Activated CD8-positive, alpha-beta memory T cell treated with anti-CD3 and anti-CD28 coated beads for 1 hour (primary cell): ENCODE data around the gene SNRNP25.

Experiments
- DNase-seq, 2 donors: peaks; one replicate each; pipeline ENCODE4 v3.0.0-alpha.2; 2020; ENCODE audit warnings: low read depth in 1 of 2; ENCODE audit errors: extremely low read depth in 1 of 2

SNRNP25 gene

DNA sequence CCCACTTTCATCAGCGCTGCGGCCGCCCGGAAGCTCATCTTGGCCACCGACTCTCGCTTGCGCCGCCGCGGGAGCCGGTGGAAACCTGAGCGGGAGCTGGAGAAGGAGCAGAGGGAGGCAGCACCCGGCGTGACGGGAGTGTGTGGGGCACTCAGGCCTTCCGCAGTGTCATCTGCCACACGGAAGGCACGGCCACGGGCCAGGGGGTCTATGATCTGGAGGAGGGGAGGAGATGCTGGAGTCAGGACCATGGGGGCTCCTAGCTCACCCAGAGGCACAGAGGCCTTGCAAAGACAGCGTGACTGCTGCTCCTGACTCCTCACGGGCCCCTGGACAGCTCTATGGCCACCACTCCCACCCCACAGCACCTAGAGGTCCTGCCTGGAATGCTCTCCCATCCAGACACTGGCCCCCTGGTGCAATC is 9.4 kb downstream of the SNRNP25 start:
- DNase-seq, result no peak

DNA sequence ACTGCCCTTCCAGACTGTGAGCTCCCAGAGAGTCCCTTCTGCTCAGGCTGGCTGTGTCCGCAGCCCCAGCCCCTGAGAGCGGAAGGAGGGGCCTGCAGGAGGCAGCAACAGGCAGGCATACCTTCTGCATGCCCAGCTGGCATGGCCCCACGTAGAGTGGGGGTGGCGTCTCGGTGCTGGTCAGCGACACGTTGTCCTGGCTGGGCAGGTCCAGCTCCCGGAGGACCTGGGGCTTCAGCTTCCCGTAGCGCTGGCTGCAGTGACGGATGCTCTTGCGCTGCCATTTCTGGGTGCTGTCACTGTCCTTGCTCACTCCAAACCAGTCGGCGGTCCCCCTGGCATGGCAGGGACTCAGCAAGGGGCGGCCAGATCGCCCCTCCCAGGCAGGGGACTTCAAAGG is 9.8 kb downstream of the SNRNP25 start:
- no peak for DNase-seq

DNA sequence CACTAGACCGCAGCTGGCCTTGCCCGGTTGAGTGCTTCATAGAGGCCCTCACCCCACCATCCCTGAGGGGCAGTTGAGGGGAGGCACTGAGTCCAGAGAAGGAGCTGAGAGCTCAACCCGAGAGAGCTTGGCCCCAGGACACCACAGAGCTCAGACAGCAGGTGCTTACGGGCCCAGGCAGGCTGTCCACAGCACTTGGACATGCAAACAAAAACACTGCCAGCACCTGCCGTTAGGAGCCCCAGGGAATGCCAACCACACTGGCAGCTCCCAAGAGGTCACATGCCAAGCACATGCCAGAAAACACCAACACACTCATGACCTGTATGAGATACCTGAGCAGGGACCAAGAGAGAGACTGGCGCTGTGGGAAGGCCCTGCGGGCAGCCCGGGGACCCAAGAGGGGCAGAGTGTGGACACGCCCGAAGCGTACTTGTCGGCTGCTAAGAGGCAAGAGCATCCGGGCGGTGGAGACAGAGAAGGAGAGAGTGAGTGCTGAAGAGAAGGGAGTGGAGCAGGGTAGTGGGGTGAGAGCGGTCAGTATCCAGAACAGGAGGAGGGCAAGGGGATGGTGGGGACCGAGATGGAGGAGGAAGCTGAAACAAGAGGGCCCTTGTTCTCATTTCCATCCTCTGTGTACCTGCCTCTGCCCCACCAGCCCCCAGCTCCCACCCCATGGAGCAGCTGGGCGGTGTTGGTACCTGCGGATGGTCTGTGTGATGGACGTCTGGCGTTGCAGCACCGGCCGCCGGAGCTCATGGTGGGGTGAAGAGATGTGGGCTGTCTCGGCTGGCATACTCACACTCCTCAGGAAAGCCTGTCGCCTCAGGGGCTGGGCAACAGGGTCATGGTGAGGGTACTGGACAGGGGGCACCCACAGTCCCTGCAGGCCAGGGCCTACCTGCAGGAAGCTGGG is 10.6 kb downstream of the SNRNP25 start:
- no peak for DNase-seq

DNA sequence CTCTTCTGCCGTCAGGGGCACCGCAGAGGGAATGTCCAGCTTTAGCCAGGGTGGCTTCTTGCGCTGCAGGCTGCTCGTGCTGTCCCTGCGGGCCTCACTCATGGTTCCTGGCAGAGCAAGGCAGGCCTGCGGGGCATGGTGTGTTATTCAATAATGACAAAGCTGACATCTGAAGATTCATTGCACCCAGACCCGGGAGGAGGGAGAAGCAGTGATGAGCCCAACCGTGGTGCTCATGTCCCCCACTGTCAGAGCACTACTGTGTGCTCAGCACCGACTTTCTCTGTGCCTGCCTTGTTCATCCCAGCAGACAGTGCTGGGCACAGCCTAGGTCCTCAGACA is 11.3 kb downstream of the SNRNP25 start:
- no peak for DNase-seq

DNA sequence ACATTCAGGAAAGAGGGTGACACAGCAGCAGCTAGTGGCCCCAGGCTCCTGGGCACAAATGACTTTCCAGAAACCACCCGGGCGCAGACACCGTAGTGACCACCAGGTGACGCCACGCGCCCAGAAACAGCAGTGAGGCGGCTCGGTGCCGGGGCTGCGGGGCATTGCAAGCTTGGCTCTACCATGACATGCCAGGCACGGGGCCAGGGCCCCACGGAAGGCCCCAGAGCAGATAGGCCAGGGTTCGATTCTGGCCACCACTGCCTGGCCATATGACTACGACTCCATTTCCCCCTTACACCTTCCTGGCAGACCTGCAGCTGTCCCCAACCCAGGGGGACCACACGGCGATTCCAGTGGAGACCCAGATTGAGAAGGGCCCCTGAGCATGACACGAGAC is 12.1 kb downstream of the SNRNP25 start:
- peak; percentile 57 to 81 for DNase-seq

DNA sequence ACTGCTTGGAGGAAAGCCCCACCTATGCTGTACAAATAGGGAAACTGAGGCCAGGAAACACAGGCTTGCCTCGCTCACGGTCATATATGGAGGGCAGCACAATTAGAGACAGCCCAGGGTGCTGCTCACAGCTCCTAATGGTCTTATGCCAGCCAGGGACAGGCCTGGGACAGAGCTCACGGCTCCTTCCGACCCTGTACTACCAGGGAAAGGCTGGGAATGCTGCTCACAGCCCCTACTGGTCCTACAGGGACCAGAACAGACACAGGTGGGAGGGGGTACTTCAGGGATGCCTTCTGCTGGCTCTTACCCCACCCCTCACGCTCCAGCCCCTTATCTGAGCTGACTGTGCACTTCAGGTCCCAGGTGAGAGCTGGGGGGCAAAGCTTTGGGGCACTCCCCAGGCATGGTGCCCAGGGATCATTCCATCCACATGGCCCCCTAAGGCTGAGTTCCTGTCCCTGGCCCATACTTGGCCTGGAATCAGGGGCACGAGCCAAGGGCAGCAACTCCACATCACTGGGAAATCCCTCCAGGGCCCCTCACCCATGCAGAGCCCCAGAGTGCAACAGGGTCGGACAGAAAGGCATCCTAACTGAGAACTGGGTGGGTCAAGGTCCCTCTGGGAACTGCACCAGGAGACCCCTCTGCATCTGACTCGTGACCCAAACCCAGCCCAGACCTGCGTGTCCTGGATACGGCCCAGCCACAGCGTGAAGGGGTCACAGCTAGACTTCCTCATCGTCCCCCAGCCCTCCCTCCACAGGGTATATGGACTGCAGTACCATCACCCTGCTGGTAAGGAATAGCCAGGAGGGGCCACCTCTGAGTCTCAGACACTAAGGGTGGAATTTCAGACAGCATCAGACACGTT is 12.9 kb downstream of the SNRNP25 start:
- no peak for DNase-seq

DNA sequence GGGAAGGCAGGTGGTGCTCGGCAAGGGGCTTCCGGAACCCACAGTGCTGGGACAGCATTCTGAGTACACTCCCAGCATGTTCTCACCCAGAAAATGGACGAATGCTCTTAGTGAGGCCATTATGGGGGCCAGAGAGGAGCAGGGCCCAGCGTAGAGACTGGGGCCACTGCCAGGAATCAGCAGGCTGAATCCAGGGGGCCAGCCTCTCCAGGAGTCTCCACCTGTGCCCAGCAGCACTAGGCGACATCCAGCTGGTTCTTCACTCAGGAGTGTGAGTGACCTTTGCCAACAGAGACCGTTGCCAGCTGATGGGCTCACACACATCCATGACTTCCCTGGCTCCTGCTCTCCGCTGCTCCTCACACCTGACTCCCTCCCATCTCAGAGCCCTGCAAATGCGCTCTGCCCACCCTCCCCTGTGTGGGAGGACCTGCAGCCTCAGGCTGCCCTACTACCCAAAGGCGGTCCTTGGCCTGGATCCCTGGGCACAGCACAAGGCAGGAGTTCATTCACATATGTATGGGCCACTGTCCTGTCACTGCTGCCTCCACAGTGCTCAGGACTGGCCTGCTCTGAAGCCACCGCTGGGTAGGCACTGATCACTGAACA is 13.7 kb downstream of the SNRNP25 start:
- DNase-seq, result no peak

DNA sequence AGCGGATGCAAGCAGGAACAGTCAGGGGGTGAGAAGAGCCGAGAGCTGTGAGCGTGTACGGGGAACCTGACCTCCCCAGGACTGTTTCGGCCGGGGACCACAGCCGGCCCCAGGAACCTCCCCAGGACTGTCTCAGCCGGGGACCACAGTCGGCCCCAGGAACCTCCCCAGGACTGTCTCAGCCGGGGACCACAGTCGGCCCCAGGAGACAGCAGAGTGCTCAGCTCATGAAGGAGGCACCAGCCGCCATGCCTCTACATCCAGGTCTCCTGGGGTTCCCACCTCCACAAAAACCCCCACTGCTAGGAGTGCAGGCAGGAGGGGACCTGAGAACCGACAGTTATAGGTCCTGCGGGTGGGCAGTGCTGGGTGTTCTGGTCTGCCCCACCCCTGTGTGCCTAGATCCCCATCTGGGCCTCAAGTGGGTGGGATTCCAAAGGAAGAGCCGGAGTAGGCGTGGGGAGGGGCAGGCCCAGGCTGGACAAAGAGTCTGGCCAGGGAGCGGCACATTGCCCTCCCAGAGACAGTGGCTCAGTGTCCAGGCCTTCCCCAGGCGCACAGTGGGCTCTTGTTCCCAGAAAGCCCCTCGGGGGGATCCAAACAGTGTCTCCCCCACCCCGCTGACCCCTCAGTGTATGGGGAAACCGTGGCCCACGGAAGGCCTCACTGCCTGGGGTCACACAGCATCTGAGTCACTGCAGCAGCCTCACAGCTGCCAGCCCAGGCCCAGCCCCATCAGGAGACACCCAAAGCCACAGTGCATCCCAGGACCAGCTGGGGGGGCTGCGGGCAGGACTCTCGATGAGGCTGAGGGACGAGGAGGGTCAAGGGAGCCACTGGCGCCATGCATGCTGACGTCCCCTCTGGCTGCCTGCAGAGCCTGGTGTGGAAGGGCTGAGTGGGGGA is 14.5 kb downstream of the SNRNP25 start:
- no peak for DNase-seq

DNA sequence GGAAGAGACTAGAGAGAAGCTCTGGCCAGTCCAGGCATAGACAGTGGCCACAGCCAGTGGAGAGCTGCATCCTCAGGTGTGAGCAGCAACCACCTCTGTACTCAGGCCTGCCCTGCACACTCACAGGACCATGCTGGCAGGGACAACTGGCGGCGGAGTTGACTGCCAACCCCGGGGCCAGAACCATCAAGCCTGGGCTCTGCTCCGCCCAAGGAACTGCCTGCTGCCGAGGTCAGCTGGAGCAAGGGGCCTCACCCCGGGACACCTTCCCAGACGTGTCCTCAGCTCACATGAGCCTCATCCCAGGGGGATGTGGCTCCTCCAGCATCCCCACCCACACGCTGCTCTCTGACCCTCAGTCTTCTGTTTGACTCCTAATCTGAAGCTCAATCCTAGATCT is 15.6 kb downstream of the SNRNP25 start:
- no peak for DNase-seq

DNA sequence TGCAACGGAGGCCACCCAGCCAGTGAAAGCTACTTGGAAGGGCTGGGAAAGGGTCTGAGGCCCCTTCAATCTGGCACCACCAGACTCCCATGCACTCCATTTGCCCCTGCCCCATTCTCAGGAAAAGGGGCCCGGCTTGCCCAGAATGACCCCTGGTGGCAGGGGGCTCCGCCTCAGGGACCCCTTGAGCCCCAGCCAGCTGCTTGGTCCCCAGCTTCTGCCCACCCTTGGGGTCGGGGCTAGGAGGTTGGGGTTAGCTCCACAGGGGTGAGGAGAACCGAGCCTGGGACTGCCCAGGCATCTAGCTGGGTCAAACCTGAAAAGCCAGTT is 17.5 kb downstream of the SNRNP25 start:
- no peak for DNase-seq

DNA sequence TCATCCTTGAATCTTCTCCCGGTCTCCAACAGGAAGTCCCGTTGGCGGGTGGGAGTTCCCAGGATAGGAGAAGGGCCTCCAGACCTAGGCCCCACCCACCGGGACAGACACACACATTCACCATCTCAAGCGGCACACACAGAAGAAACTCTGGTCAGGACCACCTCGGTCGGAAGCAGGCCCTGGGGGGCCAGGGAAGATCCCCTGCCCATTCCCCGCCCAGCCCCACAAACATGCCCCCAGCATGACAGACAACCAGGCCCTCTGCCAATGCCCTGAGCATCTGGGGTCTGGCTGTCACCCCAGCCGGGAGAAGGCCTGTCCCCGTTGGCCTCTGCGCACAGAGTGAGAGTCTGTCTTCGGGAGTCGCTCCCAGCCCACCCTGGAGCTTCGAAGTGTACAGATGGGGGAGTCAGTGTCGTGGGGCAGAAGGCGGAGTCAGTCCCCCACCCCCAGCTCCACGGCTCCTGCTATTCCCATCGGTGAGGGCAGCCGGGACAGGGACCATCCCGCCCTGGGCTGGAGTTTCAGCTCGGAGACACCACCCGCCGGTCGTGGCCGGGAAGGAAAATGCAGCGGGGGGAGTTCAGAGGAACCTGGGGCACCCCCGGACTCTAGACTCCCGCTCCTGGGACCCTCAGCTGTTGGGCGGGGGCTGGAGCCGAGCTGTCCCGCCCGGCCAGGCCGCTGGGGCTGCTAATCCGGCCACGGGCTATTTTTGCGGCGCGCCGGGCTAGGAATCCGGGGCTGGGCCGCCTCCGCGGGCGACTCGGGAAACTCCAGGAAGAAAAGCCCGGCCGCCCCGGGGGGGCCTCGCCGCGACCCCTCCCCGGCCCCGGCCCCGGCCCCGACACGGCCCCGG is 18.1 kb downstream of the SNRNP25 start:
- no peak for DNase-seq

DNA sequence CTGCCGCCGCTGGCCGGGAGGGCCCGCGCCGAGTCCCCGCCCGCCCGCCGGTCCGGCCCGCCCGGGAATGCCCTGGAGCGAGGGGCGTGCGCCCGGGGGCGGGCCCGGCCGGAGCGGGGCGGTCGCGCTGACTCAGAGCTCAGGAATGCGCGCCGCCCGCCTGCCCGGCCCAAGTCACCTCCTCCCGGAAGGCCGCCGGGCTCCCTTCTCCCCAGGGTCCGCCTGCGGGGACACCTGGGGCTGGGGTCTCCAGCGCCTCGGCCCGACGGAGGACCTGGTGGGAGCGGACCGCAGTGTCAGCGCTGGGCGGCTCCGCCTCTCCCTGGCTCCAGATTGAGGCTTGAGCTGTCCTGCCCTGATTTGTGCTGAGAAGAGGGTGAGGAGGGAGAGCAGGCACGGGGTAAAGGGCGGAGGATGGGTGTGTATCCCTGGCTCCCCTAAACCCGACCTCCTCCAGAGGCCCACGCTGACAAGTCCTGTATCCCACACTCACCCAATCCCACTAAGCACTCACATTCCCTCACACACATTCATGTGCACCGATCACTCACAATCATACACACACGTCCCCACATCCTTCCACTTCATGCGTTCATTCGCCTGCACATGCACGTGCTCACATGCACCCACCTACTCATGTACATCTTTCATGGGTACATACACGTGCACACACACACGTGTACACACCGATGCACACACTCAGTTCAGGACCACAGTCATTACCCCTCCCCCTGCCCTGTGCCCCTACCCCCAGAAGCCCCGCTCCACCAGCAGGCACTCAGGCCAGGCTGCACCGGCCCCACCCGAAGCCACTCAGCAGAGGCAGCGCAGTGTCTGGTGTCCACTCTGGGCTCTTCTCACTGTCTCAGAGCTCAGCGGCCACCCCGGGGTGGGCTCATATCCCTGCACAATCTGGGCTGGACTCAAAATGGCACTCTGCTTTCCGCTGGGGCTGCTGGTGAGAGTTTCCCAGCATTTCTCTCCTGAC is 19.2 kb downstream of the SNRNP25 start, which contains the start of gene RHBDF1:
RHBDF1 (minus strand) TSS at position 71 of the 988 bp plus-strand sequence. CDS start 7,616 bp downstream, outside the sequence.
- DNase-seq, result no peak

DNA sequence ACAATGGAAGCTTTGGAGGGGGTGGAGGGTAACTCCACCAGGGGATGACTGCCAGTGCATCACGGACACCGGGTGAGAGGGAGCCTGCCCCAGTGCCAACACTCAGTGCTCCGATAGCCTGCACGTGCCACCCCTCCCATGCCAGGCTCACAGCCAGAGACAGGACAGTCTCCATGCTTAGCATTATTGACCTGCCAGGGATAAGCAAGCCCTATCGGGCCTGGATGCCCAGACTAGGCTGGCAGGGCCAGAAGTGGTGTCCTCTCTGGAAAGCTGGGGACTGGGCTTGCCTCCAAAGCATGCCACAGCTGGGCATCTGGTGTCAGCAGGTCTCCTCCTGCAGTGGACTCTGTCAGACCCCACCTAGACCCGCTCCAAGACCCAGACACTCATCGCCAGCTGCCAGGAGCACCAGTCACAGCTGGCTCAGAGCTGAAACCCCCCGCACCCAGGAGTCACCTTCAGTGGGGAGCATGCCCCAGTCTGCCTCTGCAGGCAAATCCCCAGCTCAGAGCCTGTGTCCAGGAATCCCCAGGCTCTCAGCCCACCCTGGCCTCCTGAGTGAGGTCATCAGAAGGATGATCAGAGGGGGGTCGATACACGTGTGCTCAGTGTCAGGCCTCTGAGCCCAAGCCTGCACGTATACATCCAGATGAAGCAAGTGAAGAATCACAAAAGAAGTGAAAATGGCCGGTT is 20.6 kb downstream of the SNRNP25 start:
- DNase-seq, result no peak

DNA sequence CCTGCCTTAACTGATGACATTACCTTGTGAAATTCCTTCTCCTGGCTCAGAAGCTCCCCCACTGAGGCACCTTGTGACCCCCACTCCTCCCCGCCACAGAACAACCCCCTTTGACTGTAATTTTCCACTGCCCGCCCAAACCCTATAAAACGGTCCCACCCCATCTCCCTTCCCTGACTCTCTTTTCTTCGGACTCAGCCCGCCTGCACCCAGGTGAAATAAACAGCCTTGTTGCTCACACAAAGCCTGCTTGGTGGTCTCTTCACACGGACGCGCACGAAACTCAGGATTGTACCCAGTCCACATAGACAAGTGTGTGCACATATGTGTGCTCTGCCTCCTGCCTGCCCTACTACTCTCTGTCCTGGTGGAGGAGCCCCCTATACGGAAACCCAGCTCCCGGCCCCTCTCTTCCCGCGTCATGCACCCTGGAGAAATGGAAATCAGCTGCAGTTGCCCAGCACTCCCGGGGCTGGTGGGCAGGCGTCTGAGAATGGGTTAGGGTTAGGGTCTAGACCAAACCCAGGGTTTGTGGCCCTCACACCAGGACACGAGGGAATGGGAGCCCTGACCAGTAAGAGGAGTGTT is 21.2 kb downstream of the SNRNP25 start:
- no peak for DNase-seq

DNA sequence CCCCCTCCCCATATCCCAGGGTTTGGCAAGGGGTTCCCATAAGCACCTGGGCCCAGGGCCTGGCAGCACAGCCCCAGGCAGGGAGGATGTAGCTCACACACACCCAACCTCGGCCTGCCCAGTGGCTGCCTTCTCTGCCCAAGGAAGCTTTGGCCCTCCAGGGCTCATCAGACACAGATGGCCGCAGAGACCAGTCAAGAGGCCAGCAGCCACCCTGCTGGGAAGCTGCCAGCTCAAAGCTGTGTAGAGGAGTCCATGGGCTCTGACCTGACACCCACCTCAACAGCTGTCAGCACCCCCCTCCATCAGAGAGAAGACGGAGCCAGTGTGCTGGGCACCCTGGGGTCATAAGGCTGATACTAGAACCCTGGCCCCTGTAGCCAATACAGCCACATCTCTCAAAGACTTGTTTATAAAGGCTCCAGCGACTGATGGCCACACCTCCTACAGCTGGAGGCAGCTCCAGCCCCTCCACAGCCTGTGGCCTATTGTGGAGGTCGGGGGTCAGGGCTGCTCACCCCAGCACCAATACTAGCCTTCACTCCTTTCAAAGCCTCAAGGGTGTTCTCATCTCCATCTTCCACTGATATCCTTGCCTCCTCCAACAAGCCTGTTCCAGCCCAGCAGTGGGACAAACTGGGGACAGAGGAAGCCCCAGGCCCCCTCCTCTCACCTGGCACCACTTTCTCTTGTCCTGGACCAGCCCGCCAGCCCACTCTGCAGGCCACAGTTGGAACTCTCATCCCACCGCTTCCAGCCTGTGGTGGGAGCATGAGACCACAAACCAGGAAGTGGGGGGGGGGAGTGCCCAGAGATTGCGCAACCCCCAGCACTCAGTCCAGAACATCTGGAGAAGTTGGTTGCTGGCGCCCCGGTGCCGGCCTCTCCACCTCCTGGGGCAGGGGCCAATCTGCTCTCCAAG is 22.2 kb downstream of the SNRNP25 start:
- DNase-seq, result no peak

DNA sequence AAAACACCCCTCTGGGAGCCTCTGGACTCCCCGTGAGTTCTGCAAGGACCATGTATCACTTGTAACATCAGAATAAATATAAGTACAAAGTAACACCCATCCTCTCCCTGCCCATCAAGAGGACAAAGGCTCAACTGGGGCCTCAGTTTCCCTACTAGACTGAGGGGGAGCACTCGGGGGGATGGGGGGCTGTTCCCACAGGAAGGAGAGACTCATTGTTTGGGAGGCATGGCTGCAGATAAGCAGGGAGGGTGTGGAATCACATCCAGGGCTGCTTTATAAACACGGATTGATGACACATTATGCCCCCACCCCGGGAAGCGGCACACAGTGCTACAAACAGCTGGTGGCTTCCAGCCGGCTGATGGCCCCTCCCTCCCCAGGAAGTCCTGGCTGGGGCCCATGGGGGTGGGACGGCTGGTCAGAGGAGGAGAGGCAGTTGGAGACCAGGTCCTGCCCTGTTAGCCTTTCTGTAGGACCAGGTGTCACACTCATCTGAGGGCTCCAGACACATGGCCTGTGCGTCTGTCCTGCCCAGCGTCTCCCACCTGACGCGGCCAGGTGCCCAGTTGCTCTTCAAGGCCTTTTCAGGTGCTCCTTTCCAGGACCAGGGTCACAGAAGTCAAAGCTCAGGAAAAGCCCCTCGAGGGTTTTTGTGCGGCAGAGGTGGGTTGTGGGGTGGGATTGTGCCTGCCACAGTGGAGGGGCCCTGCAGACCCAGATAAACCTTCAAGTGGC is 23.1 kb downstream of the SNRNP25 start:
- DNase-seq, result no peak
